Testis (tissue), 2 donors: Measurements from ENCODE around the gene LRRC8C.

Experiments
- POLR2A ChIP-seq: fragments of 450-650 bp; IDR thresholded peaks from one replicate; pipeline ENCODE4 v1.6.1; 2017; ENCODE audit warnings: antibody characterized with exemption, mild to moderate bottlenecking, moderate library complexity
- TF ChIP-seq, protein P1 (sequence below), 3 experiments: fragments of 450-650 bp in 2 of 3; fragments of 200-600 bp in 1 of 3; sonication (generic) in 1 of 3; IDR thresholded peaks; one replicate each; pipeline ENCODE4 v1.5.1; 2016 to 2019; ENCODE audit warnings: antibody characterized with exemption in 3 of 3, mild to moderate bottlenecking in 2 of 3, moderate library complexity in 1 of 3

DNA sequence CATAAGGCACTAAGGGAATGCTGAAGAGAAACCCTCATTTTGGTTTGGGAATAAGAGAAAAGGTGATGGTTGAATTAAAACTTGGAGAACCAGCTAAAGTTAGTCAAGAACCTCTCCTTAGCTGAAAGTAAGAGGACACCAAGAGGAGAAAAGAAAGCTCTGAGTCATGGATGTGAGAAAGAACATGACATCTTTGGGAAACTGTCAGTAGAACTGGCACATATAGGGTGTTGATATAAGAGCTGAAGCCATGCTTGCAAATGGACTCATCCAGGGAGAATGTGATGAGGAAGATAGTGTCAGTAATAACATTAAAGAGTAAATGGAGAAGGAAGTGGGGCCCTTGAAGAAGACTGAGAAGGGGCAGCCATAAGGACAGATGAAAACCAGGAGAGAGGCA, 54.3 kb downstream of the LRRC8C start:
- TF ChIP-seq, protein P1, sequence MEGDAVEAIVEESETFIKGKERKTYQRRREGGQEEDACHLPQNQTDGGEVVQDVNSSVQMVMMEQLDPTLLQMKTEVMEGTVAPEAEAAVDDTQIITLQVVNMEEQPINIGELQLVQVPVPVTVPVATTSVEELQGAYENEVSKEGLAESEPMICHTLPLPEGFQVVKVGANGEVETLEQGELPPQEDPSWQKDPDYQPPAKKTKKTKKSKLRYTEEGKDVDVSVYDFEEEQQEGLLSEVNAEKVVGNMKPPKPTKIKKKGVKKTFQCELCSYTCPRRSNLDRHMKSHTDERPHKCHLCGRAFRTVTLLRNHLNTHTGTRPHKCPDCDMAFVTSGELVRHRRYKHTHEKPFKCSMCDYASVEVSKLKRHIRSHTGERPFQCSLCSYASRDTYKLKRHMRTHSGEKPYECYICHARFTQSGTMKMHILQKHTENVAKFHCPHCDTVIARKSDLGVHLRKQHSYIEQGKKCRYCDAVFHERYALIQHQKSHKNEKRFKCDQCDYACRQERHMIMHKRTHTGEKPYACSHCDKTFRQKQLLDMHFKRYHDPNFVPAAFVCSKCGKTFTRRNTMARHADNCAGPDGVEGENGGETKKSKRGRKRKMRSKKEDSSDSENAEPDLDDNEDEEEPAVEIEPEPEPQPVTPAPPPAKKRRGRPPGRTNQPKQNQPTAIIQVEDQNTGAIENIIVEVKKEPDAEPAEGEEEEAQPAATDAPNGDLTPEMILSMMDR (IDR thresholded peaks at IDR 0.05), result no peak
- TF ChIP-seq POLR2A, result no peak
